ENCODE measurements around the gene ABCD1. TPM values are rescaled to one million over a fixed set of nuclear protein-coding genes. Genes with fewer than 3 reads are reported as not detected.

Gene ABCD1
- total RNA-seq, 2 donors from 2014 or later, result 12.7 to 16.8 TPM

- Histone ChIP-seq H3K36me3 (no peaks in the 10 kb centered on the region), H3K27ac (no peak overlapping the region), H3K4me3 (no peak overlapping the region), H3K9me3 (no peaks in the 10 kb centered on the region), H3K4me1 (no peaks in the 10 kb centered on the region), H3K27me3 (no peaks in the 10 kb centered on the region), H3K9ac (ENCODE audit: low read depth in 2 of 2, low read length in 2 of 2) (no peak overlapping the region)
- no peak for TF ChIP-seq CTCF (IDR thresholded peaks at IDR 0.05)
- DNase-seq, result no peak
- intact Hi-C loops (cut with DNase I), result no loop called here
Measured at GRCh38 chrX:153707406-153707805, 17.2 kb upstream of the ABCD1 start.

GRCh38 chrX:153708415-153708814, 16.2 kb upstream of the ABCD1 start:
- H3K4me3 ChIP-seq, result no peak overlapping the region
- DNase-seq, result peak; percentile 83
- no peak overlapping the region for H3K9ac ChIP-seq (ENCODE audit: low read depth in 2 of 2, low read length in 2 of 2)
- no peaks in the 10 kb centered on the region for H3K4me1 ChIP-seq
- no peaks in the 10 kb centered on the region for H3K9me3 ChIP-seq
- H3K27ac ChIP-seq, result peak overlapping the region; percentile 32
- H3K27me3 ChIP-seq, result no peaks in the 10 kb centered on the region
- peak; percentile 60 for TF ChIP-seq CTCF (IDR thresholded peaks at IDR 0.05)
- H3K36me3 ChIP-seq, result no peaks in the 10 kb centered on the region
- intact Hi-C loops (cut with DNase I), result no loop called here

DNA sequence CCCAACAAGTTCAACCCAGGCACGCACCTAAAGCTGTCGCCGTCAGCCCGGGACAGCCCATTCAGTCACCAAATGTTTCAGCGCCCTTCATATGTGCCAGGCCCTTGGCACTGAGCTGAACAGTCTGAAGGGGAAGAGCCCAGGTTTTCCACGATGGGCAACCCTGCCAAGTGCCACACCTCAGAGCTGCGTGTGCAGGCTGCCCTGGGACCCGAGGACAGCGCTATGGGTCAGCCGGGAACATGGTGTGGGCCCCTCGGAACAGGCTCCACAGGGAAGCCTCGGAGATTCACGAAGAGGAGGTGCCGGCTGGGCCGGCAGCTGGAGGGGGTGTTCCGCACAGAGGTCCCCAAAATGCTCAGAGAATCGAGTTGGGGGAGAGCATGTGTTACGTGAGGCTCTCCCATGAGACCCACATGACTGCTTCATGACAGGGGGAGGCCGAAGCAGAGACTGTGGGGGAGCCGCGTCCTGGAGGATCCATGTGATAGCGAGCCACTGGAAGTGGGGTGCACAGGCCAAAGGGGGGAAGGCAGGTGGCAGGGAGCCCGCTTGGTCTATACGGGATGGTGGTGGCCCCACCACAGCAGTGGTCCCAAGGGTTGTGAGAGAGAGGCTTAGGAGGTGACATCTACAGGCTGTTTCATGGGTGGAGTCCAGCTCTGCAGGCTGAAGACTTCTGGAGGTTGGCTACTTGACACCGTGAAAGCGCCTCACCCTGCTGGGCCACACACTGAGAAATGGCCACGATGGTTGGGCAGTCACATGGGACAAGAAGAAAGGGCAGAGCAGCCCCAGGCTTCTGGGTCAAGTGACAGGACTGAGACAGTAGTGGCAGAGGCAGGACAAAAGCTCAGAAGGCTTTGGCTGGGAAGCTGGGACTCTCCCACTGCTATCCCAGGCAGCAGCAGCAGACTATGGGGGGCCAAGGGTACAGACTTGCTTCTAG, 14.7 kb upstream of the ABCD1 start:
- intact Hi-C loops (cut with DNase I), result no loop called here
- Histone ChIP-seq H3K9me3 (no peaks in the 10 kb centered on the region), H3K9ac (ENCODE audit: low read depth in 2 of 2, low read length in 2 of 2) (no peak overlapping the region), H3K4me1 (no peaks in the 10 kb centered on the region), H3K4me3 (no peak overlapping the region), H3K27ac (no peak overlapping the region), H3K27me3 (no peaks in the 10 kb centered on the region), H3K36me3 (no peaks in the 10 kb centered on the region)
- DNase-seq, result no peak
- TF ChIP-seq CTCF (IDR thresholded peaks at IDR 0.05), result no peak

DNA sequence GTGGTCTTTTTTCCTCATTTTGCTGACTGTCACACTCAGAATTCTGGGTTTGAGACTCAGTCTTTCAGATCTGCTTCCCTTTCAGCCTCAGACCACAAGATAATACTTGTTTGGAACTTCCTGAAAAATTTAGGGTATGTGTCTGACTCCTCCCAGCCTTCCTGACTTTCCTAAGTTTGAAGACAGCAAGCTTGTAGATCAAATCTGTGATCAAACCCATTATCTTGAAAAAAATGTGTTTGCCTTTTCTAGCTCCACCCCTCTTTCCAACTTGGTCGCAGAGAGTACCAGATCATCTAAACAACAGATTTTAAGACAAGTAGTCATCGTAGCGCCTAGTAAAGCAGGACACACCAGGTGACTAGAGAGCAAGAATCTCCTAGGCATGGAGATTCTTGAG, 10.4 kb upstream of the ABCD1 start:
- Histone ChIP-seq H3K9me3 (no peaks in the 10 kb centered on the region), H3K9ac (ENCODE audit: low read depth in 2 of 2, low read length in 2 of 2) (no peak overlapping the region), H3K36me3 (no peaks in the 10 kb centered on the region), H3K4me1 (no peaks in the 10 kb centered on the region), H3K4me3 (no peak overlapping the region), H3K27ac (no peak overlapping the region), H3K27me3 (no peaks in the 10 kb centered on the region)
- intact Hi-C loops (cut with DNase I), result no loop called here
- TF ChIP-seq CTCF (IDR thresholded peaks at IDR 0.05), result no peak
- no peak for DNase-seq

- DNase-seq, result no peak
- Histone ChIP-seq H3K27me3 (no peaks in the 10 kb centered on the region), H3K36me3 (no peaks in the 10 kb centered on the region), H3K27ac (no peak overlapping the region), H3K4me3 (no peak overlapping the region), H3K4me1 (peaks cover 4% of the 10 kb centered on the region), H3K9ac (ENCODE audit: low read depth in 2 of 2, low read length in 2 of 2) (no peak overlapping the region), H3K9me3 (no peaks in the 10 kb centered on the region)
- intact Hi-C loops (cut with DNase I), result no loop called here
- no peak for TF ChIP-seq CTCF (IDR thresholded peaks at IDR 0.05)
Measured at GRCh38 chrX:153717445-153717844, 7.2 kb upstream of the ABCD1 start.
